ENCODE measurements around the gene POU2F1.

DNA sequence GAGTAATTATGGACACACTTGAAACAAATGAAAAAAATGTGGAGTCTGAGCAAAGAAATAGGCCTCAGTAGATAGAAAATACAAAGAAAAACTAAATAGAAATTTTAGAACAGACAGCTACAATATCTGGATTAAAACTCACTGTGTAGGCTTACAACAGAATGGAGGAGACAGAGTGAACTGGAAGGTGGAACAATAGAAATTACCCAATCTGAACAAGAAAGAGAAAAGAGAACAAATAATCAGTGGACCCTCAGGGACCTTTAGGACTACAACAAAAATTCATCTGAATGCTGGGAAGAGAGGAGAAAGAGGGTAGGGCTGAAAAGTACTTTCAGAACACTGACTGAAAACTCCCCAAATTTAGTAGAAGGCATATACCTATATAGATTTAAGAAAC is 90.0 kb downstream of the POU2F1 start:
- TF ChIP-seq CTCF (IDR thresholded peaks at IDR 0.05) (no peak), POLR2A (IDR thresholded peaks at IDR 0.05) (no peak)

Measured in Peyer's patch (tissue), 4 donors.